Measurements from ENCODE around the gene RBMXL3. TPM values are rescaled to one million over a fixed set of nuclear protein-coding genes. Genes with fewer than 3 reads are reported as not detected.

The RBMXL3 gene
- polyA plus RNA-seq, 1 of the 3 experiments (the other 2 are of a cell fraction): not detected

- peak; percentile 70 for TF ChIP-seq CTCF (IDR thresholded peaks at IDR 0.05)
- no peak for TF ChIP-seq PBX3 (IDR thresholded peaks at IDR 0.05)
- no peak for TF ChIP-seq USF2 (IDR thresholded peaks at IDR 0.05; ENCODE audit: borderline replicate concordance, low read depth, low read length)
- TF ChIP-seq TAF1 (IDR thresholded peaks at IDR 0.05; ENCODE audit: borderline replicate concordance, low read depth, low read length): no peak
- TF ChIP-seq RAD21 (IDR thresholded peaks at IDR 0.05; ENCODE audit: low read length): peak; percentile 65
- TF ChIP-seq ZBTB33 (IDR thresholded peaks at IDR 0.05; ENCODE audit: borderline replicate concordance, low read depth): no peak
- TF ChIP-seq TEAD4 (IDR thresholded peaks at IDR 0.05; ENCODE audit: borderline replicate concordance, insufficient read depth): no peak
- TF ChIP-seq ELF1 (IDR thresholded peaks at IDR 0.05): no peak
- TF ChIP-seq NRF1 (IDR thresholded peaks at IDR 0.05; ENCODE audit: low read depth, low read length): no peak
- no peak for TF ChIP-seq POLR2AphosphoS5 (IDR thresholded peaks at IDR 0.05; ENCODE audit: low read depth, low read length)
- TF ChIP-seq JUND (IDR thresholded peaks at IDR 0.05): no peak
These were observed 42.0 kb upstream of the RBMXL3 start (continued) for GRCh38 chrX:115147220-115147619.

GRCh38 chrX:115173181-115173580 lies 16.0 kb upstream of the RBMXL3 start:
- no peak for DNase-seq
- 34% methylated on average over 9 of the region's 9 CpGs for WGBS (ENCODE audit: low lambda C conversion rate)
- CTCF ChIA-PET: no interaction called here
- no peaks in the 10 kb centered on the region for H3K9me3 ChIP-seq
- H3K79me2 ChIP-seq (ENCODE audit: insufficient read depth): no peaks in the 10 kb centered on the region
- H3K9me2 ChIP-seq: no peaks in the 10 kb centered on the region
- H3K4me1 ChIP-seq (ENCODE audit: control insufficient read depth in 1 of 2, insufficient read depth in 2 of 2, low read depth in 1 of 2, low read length in 1 of 2): no peaks in the 10 kb centered on the region
- no peak overlapping the region for H3K27ac ChIP-seq (ENCODE audit: low read depth in 2 of 2, low read length in 1 of 2)
- H3F3A ChIP-seq (replicated peaks; ENCODE audit: insufficient read depth): no peaks in the 10 kb centered on the region
- no peaks in the 10 kb centered on the region; the same call in 1 of the 2 replicates for H3K27me3 ChIP-seq (ENCODE audit: insufficient read depth)
- no peak overlapping the region for H2AFZ ChIP-seq (ENCODE audit: low read depth)
- no peaks in the 10 kb centered on the region for H4K20me1 ChIP-seq (ENCODE audit: insufficient read depth)
- POLR2A ChIA-PET: no interaction called here
- H3K4me2 ChIP-seq: no peak overlapping the region
- H3K4me3 ChIP-seq (ENCODE audit: low read depth in 2 of 2, low read length in 1 of 2): no peak overlapping the region
- H3K36me3 ChIP-seq (replicated peaks in 1 of 2; ENCODE audit: control insufficient read depth in 1 of 2, insufficient read depth in 2 of 2, low read length in 1 of 2): no peaks in the 10 kb centered on the region
- H3K9ac ChIP-seq: no peak overlapping the region
- TF ChIP-seq RFX5 (IDR thresholded peaks at IDR 0.05; ENCODE audit: low read length) (no peak), USF2 (IDR thresholded peaks at IDR 0.05; ENCODE audit: borderline replicate concordance, low read depth, low read length) (no peak), ZBTB33 (IDR thresholded peaks at IDR 0.05; ENCODE audit: borderline replicate concordance, low read depth) (no peak), TEAD4 (IDR thresholded peaks at IDR 0.05; ENCODE audit: borderline replicate concordance, insufficient read depth) (no peak), GABPA (IDR thresholded peaks at IDR 0.05; ENCODE audit: low read depth) (no peak), PBX3 (IDR thresholded peaks at IDR 0.05) (no peak), SIN3A (IDR thresholded peaks at IDR 0.05; ENCODE audit: borderline replicate concordance, low read depth, low read length) (no peak), RAD21 (IDR thresholded peaks at IDR 0.05; ENCODE audit: low read length) (no peak), CTCF (IDR thresholded peaks at IDR 0.05) (no peak), IRF3 (IDR thresholded peaks at IDR 0.05; ENCODE audit: low read depth, low read length) (no peak), NRF1 (IDR thresholded peaks at IDR 0.05; ENCODE audit: low read depth, low read length) (no peak)

Data from SK-N-SH (cell line).